Measurements from ENCODE around the gene MAP2. TPM values are rescaled to one million over a fixed set of nuclear protein-coding genes. Genes with fewer than 3 reads are reported as not detected.

The MAP2 gene
- polyA plus RNA-seq, 5 donors = 5.9 to 13.5 (median 10.4) TPM

GRCh38 chr2:209526561-209526960 lies 102.7 kb downstream of the MAP2 start:
- DNase-seq = no peak

DNA sequence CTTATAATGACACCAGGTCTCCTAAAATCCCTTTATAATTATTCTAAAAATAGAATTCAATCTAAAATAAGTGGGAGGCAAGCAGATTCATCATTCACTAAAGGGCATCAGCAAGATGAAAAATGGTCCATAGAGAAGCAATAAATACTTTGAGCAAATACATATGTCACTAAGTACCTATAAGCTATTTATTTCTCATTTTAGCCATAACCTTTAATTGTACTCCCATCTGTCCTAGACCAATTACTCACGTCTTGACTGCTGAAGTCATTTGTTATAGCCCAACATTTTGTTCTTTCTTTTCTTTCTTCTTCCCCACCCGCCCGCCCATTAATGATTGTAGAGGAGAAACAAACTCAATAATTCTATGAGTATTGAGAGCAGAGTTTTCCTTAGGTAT lies 105.7 kb downstream of the MAP2 start:
- DNase-seq = no peak

DNA sequence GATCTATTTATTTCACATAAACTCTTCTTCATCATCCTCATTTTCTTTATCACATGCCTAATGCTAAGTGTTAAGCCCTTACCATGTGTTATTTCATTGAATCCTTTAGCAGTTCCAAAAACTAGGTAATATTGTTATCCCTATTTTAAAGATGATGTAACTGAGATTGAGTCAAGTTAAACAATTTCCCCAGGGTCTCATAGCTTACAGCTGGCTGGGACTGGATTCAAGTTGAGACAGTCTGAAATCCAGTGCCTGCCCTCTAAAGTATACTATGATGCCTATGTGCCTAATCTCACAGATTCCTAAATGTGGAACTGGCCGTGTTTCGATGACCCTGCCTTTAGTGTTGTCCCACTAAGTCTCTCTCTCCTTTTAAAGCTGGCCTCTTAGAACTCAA lies 108.5 kb downstream of the MAP2 start:
- DNase-seq = no peak

DNA sequence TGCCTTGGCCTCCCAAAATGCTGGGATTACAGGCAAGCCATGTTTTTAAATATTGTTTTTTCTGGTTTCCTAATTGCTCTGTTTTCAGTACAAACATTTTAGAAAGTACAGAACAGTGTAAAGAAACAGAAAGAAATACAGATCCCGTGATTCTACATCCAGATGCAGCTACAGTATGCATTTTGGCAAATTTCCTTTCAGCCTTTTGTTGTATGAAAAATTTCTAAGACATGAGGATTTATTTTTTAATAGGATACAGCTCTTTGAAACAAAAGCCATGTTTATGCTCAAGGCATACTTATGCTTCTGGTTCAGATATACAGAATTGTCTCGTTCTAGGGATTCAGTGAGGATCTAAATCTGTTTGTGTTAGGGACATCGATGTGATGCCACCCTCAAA lies 109.5 kb downstream of the MAP2 start:
- no peak for DNase-seq

- no peak for DNase-seq
These were observed 110.4 kb downstream of the MAP2 start for GRCh38 chr2:209534228-209534627.

- DNase-seq = no peak
These were observed 112.5 kb downstream of the MAP2 start for GRCh38 chr2:209536363-209536762.

GRCh38 chr2:209547726-209548125 lies 123.9 kb downstream of the MAP2 start:
- DNase-seq = no peak

DNA sequence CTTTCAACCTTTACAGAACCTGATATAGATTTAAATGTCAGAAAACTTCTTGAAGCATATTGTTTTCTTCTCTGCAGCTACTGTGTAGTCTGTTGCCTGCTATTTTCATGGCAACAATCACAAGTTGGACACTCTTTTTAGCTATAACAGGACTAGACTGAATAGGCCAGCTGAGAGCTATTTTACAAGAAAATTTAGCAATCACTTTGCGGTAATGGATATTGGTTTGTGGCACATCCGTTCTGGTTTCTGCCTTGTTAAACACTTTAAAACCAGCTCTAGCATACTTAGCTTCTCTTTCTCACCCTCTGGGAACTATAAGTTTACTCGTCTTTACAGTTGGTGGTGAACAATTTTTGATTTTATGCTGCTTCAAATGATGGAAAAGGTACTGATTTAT lies 125.7 kb downstream of the MAP2 start:
- DNase-seq = no peak

- DNase-seq = no peak
These were observed 130.1 kb downstream of the MAP2 start for GRCh38 chr2:209553913-209554312.

DNA sequence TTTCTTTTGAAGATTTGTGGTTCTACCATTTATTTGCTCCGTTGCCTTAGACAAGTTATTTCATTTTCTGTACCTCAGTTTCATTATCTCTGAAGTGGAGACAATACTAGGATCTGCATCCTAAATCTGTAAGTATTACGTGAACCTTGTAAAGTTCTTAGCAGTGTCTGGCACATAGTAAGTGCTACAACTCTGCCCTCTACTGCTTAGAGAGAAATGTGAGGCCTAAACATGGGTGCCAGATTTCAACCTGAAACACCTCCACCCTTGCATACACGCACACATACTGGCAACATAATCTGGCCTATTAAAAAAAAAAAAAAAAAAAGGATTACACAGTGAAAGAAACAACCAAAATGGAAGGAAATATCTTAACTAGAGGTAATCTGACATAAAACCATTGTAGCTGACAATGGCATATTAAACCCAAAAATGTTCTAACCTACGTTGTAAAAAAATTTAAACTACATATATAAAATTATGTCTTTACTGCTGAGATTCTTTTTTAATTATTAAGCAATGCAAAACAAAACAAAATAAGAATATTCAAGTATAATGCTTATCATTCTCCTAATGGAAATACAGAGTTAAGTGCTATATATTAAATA lies 132.6 kb downstream of the MAP2 start:
- no peak for DNase-seq

- no peak for DNase-seq
These were observed 137.1 kb downstream of the MAP2 start for GRCh38 chr2:209560911-209561310.

- no peak for DNase-seq
These were observed 139.6 kb downstream of the MAP2 start for GRCh38 chr2:209563453-209563852.

DNA sequence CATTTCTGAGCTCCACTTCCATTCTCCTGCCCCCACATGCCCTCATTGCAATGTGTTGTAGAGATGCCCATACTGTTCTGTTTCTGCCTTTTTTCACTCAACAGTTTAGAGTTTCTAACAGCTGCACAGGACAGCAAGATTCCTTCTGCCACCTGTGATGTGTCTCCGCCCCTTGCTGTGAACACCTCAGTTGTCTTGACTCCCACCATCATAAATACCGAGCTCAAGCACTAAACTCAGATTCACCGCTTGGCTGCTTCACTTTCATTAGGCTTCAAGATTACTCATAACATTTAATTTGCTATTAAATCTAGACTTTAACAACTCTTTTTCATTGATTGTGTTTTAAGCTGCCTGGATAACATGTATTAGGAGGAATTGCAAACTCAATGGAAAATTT lies 141.0 kb downstream of the MAP2 start:
- no peak for DNase-seq

GRCh38 chr2:209565896-209566582 lies 142.2 kb downstream of the MAP2 start:
- DNase-seq = peak in 1 of 2 donors; percentile 18

DNA sequence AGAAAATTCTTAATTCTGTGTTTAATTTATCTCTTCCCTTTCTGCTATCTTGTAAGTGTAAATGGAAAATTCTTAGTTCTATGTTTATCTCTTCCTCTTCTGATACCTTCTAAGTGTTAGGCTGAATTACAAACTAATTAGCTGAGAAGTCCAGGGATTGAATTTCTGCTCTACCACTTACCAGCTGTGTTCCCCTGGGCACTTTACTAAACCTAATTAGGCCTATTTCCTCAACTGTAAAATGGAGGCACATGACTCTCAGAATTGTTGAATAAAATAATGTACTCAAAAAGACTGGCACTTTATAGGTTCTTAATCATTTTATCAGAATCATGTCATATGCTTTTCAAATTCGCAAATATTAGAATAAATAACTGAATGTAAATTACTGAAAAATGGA lies 146.3 kb downstream of the MAP2 start:
- DNase-seq = no peak

GRCh38 chr2:209574515-209574914 lies 150.7 kb downstream of the MAP2 start:
- DNase-seq = no peak

- no peak for DNase-seq
These were observed 153.8 kb downstream of the MAP2 start for GRCh38 chr2:209577376-209578357.

- DNase-seq = no peak
These were observed 154.7 kb downstream of the MAP2 start for GRCh38 chr2:209578394-209579001.

DNA sequence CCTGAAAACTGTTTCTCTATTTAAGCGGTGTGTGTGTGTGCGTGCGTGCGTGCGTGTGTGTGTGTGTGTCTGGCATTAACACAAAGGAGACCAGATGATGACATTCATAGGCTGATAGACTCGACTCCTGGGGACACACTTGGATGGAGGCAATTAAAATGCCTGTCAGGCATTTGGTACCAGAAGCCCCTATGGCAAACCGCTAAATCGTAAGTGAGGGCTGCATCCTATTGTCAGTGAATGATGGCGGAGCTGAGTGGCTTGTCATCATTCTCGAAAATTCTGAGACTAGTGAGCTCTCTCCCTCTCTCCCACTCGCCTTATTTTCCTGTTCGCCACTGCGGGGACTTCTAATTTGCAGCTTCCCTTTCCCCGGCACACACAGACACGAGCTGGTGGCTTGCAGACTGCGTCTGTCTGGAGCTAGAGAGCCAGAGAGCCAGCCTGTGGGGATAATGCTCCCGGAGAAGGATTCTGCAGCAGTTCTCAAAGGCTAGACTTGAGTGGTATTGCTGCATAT lies 155.4 kb downstream of the MAP2 start:
- peak in 1 of 2 donors; percentile 18 for DNase-seq

GRCh38 chr2:209581040-209581439 lies 157.2 kb downstream of the MAP2 start:
- no peak for DNase-seq

GRCh38 chr2:209582281-209582680 lies 158.4 kb downstream of the MAP2 start:
- no peak for DNase-seq

DNA sequence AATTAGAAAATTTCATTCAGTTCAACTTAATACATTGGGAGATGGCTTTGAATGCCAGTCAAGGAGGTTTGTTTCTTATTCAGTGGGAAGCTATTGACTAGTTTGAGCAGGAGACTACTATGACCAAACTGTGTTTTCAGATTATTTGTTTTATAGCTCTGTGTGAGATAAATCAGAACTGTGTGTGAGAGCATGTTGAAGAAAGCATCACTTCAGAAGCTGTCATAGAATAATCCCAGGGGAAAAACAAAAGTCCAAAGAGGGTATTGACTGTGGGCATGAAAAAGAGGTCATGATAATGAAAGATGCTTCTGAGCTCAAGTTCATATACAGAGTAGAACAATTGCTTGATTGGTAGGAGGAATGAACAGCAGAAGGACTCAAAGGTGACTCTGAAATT lies 160.6 kb downstream of the MAP2 start:
- no peak for DNase-seq

Data from right lung (tissue), 5 donors.